Activated CD8-positive, alpha-beta memory T cell treated with anti-CD3 and anti-CD28 coated beads, Interleukin-2, amount 10 ng/mL, durations not matched to agents 7 days and 5 days (primary cell): ENCODE data around the gene RSAD1. TPM values are rescaled to one million over a fixed set of nuclear protein-coding genes. Genes with fewer than 3 reads are reported as not detected.

Source experiments
- total RNA-seq, 2 experiments: library from RNA; stranded (reverse); gene quantifications; one replicate each; pipeline ENCODE4 v1.2.3, GENCODE V29; 2021

The RSAD1 gene
- total RNA-seq, 2 experiments from 2014 or later: 30.3 to 33.2 TPM

Other genes with a start within 250 kb of the RSAD1 start
- under 1 TPM; 0.07 to 0.09 TPM for gene TMEM92, start 204.4 kb upstream of the RSAD1 start, total RNA-seq
- 10 to 100 TPM; 33.1 to 38.2 TPM for gene XYLT2, start 132.7 kb upstream of the RSAD1 start, total RNA-seq
- gene MRPL27, start 105.7 kb upstream of the RSAD1 start, total RNA-seq: 10 to 100 TPM; 65.7 to 81.8 TPM
- 10 to 100 TPM; 34.0 to 40.8 TPM for gene EME1, start 105.6 kb upstream of the RSAD1 start, total RNA-seq
- gene LRRC59, start 81.3 kb upstream of the RSAD1 start, total RNA-seq: 10 to 100 TPM; 71.5 to 82.6 TPM
- gene ACSF2, start 52.6 kb upstream of the RSAD1 start, total RNA-seq: 10 to 100 TPM; 34.6 to 49.4 TPM
- gene CHAD, start 10.0 kb upstream of the RSAD1 start, total RNA-seq: not detected
- gene MYCBPAP, start 29.6 kb downstream of the RSAD1 start, total RNA-seq: 10 to 100 TPM in 1 of 2 experiments, 1 to 10 TPM in 1; 6.7 to 13.9 TPM
- gene EPN3, start 53.9 kb downstream of the RSAD1 start, total RNA-seq: not detected
- 10 to 100 TPM; 29.9 to 35.2 TPM for gene SPATA20, start 68.3 kb downstream of the RSAD1 start, total RNA-seq
- gene CACNA1G, start 81.9 kb downstream of the RSAD1 start, total RNA-seq: not detected
- gene ABCC3, start 156.0 kb downstream of the RSAD1 start, total RNA-seq: not detected
- 10 to 100 TPM; 30.5 to 39.3 TPM for gene ANKRD40, start 229.1 kb downstream of the RSAD1 start, total RNA-seq
- 100 to 1,000 TPM; 147 to 193 TPM for gene LUC7L3, start 240.7 kb downstream of the RSAD1 start, total RNA-seq